ENCODE results near the gene USP12. TPM values are rescaled to one million over a fixed set of nuclear protein-coding genes. Genes with fewer than 3 reads are reported as not detected.

USP12 gene
- total RNA-seq, 4 donors from 2014 or later = 22.5 to 42.3 (median 31.4) TPM

DNA sequence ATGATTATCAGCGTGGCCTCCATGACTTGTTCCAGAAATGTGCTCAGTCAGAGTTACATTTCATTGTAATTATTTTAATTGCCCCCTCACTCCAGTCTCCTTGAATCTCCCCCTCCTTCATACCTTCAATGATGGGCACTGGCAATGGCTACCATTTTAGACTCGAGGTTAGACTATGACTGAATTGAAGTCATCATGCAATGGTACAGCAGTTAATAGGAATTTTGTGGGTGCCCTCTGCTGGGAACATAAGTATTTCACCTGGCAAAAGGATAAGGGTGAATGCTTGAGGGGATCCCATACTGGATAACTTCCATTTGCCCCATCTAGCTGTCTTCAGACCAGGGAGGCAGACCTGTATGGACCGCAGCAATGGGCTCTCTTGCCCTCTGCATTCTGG lies 32.2 kb upstream of the USP12 start:
- ATAC-seq (ENCODE audit: low FRiP score) (no peak), DNase-seq (ENCODE audit: low spot score) (no peak)
- no peak for TF ChIP-seq CTCF (IDR thresholded peaks at IDR 0.05)

DNA sequence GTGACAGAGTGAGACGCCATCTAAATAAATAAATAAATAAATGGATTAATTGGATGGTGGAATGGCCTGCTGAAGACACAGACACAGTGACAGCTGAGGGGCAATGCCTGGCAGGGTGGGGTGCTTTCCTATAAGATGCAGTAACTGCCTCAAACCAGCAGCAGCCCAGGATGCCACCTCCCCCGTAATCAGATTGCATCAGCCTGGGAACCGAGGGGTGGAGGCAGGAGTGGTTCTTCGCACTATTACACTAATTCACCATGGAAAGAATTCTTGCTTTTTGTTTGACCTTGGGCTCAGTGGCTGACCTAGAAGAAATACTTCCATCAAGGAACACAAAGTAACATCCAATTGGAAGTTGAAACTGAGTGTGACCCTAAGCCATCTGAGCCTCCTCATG lies 31.6 kb upstream of the USP12 start:
- TF ChIP-seq CTCF (IDR thresholded peaks at IDR 0.05) = no peak
- ATAC-seq (ENCODE audit: low FRiP score) (no peak), DNase-seq (ENCODE audit: low spot score) (no peak)

- ATAC-seq (ENCODE audit: low FRiP score) = no peak
- no peak for DNase-seq (ENCODE audit: low spot score)
- no peak for TF ChIP-seq CTCF (IDR thresholded peaks at IDR 0.05)
Observed at GRCh38 chr13:27201661-27202060, 30.1 kb upstream of the USP12 start.

DNA sequence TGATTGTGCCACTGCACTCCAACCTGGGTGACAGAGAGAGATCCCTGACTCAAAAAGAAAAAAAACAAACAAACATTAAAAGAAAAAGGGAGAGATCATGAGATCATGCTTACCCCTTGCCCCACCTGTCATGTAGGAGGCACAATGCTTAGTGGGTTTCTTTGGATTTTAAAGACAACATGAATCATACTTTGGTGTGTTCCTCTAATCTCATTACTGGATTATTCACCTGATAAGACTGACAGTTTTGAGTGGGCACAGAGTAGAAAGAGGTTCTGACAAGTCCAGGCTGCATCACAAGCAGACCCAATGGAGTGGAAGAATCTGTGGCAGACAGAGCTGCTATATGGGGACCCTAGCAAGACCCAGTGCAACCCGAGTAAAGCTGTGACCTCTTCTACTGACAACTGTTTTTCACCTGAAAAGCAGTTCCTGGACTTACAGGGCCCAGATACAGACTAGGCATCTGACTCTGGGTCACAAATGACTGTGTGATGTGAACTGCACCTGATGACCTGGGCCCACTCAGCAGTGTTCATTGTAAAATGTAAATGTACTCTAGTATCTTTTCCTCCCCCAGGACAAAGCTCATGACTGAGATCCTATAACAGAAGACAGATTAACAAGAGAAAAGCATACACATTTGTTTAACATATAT lies 28.9 kb upstream of the USP12 start:
- ATAC-seq (ENCODE audit: low FRiP score) = no peak
- TF ChIP-seq CTCF (IDR thresholded peaks at IDR 0.05) = no peak

GRCh38 chr13:27199696-27200095 lies 28.1 kb upstream of the USP12 start:
- no peak for TF ChIP-seq CTCF (IDR thresholded peaks at IDR 0.05)
- no peak for ATAC-seq (ENCODE audit: low FRiP score)

More for the DNA sequence above, 28.9 kb upstream of the USP12 start:
- no peak for DNase-seq (ENCODE audit: low spot score)

DNA sequence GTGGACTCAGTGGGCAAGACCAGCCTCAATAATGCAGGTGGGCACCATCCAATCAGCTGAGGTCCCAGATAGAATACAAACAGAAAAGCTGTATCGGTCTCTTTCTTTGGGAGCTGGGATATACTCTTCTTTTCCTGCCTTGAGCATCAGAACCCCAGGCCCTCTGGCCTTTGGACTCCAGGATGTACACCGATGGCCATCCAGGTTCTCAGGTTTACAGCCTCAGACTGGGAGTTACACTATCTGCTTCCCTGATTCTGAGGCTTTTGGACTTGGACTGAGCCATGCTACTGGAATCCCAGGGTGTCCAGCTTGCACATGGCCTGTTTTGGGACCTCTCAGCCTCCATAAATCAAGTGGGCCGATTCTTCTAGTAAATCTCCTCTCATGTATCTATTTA lies 27.6 kb upstream of the USP12 start:
- ATAC-seq (ENCODE audit: low FRiP score) (no peak), DNase-seq (ENCODE audit: low spot score) (no peak)
- no peak for TF ChIP-seq CTCF (IDR thresholded peaks at IDR 0.05)

More at GRCh38 chr13:27199696-27200095, 28.1 kb upstream of the USP12 start:
- DNase-seq (ENCODE audit: low spot score) = no peak
